ENCODE results near the gene CNTN6.

CNTN6 gene

GRCh38 chr3:1092771-1093170 is at the start of gene CNTN6:
Gene CNTN6, plus strand, starts transcription at chr3:1093024. Its CDS starts 54,985 bp downstream, at chr3:1148009.
- H3K27me3 Mint-ChIP-seq (ENCODE audit: low read depth, poor library complexity): peaks cover 8% of the 10 kb centered on the region
- no peaks in the 10 kb centered on the region for H3K36me3 Mint-ChIP-seq (ENCODE audit: low read depth)
- no peak within 1 kb of the TSS for H3K4me3 Mint-ChIP-seq
- TF ChIP-seq CTCF (IDR thresholded peaks at IDR 0.05): no peak
- DNase-seq: peak; percentile 26
- no peaks in the 10 kb centered on the region for H3K9me3 Mint-ChIP-seq
- H3K27ac Mint-ChIP-seq: no peak within 1 kb of the TSS
- H3K4me1 Mint-ChIP-seq: peaks cover 16% of the 10 kb centered on the region

- H3K4me1 Mint-ChIP-seq: no peaks in the 10 kb centered on the region
- H3K27ac Mint-ChIP-seq: no peak overlapping the region
- H3K9me3 Mint-ChIP-seq: peaks cover 19% of the 10 kb centered on the region
- no peak overlapping the region for H3K4me3 Mint-ChIP-seq
- no peaks in the 10 kb centered on the region for H3K36me3 Mint-ChIP-seq (ENCODE audit: low read depth)
- DNase-seq: no peak
- no peak for TF ChIP-seq CTCF (IDR thresholded peaks at IDR 0.05)
- no peaks in the 10 kb centered on the region for H3K27me3 Mint-ChIP-seq (ENCODE audit: low read depth, poor library complexity)
Observed at GRCh38 chr3:1048558-1048957, 44.3 kb upstream of the CNTN6 start.

GRCh38 chr3:1055870-1056269 is 37.0 kb upstream of the CNTN6 start:
- peaks cover 2% of the 10 kb centered on the region for H3K27me3 Mint-ChIP-seq (ENCODE audit: low read depth, poor library complexity)
- no peaks in the 10 kb centered on the region for H3K9me3 Mint-ChIP-seq
- no peak overlapping the region for H3K4me3 Mint-ChIP-seq
- no peak overlapping the region for H3K27ac Mint-ChIP-seq
- H3K4me1 Mint-ChIP-seq: no peaks in the 10 kb centered on the region
- DNase-seq: no peak
- no peaks in the 10 kb centered on the region for H3K36me3 Mint-ChIP-seq (ENCODE audit: low read depth)
- TF ChIP-seq CTCF (IDR thresholded peaks at IDR 0.05): no peak

- no peak for TF ChIP-seq CTCF (IDR thresholded peaks at IDR 0.05)
- Mint-ChIP-seq H3K27ac (no peak overlapping the region), H3K27me3 (ENCODE audit: low read depth, poor library complexity) (peaks cover 2% of the 10 kb centered on the region), H3K36me3 (ENCODE audit: low read depth) (no peaks in the 10 kb centered on the region), H3K4me1 (no peaks in the 10 kb centered on the region), H3K4me3 (no peak overlapping the region), H3K9me3 (no peaks in the 10 kb centered on the region)
- DNase-seq: no peak
Observed at GRCh38 chr3:1056744-1057143, 36.1 kb upstream of the CNTN6 start.

GRCh38 chr3:1057436-1057835 is 35.4 kb upstream of the CNTN6 start:
- Mint-ChIP-seq H3K9me3 (no peaks in the 10 kb centered on the region), H3K4me3 (no peak overlapping the region), H3K4me1 (no peaks in the 10 kb centered on the region), H3K27me3 (ENCODE audit: low read depth, poor library complexity) (peaks cover 2% of the 10 kb centered on the region), H3K27ac (no peak overlapping the region), H3K36me3 (ENCODE audit: low read depth) (no peaks in the 10 kb centered on the region)
- DNase-seq: no peak
- no peak for TF ChIP-seq CTCF (IDR thresholded peaks at IDR 0.05)

GRCh38 chr3:1068985-1069384 is 23.8 kb upstream of the CNTN6 start:
- no peak overlapping the region for H3K27ac Mint-ChIP-seq
- DNase-seq: no peak

More at GRCh38 chr3:1068985-1069384, 23.8 kb upstream of the CNTN6 start:
- Mint-ChIP-seq H3K4me3 (no peak overlapping the region), H3K9me3 (peaks cover 4% of the 10 kb centered on the region), H3K27me3 (ENCODE audit: low read depth, poor library complexity) (no peaks in the 10 kb centered on the region), H3K4me1 (no peaks in the 10 kb centered on the region), H3K36me3 (ENCODE audit: low read depth) (no peaks in the 10 kb centered on the region)
- no peak for TF ChIP-seq CTCF (IDR thresholded peaks at IDR 0.05)
